Natural killer cell treated with Interleukin-12 subunit alpha and Interleukin-12 subunit beta and Interleukin-15 and Interleukin-18, amount 100 ng/mL, for 72 hours (primary cell): ENCODE results near the gene GRM5. TPM values are rescaled to one million over a fixed set of nuclear protein-coding genes. Genes with fewer than 3 reads are reported as not detected.

Experiments used
- ATAC-seq, 2 donors: fragments of 150-1000 bp; cut with Tn5 transposase in 1 of 2; sonication (Bioruptor Pico), chemical (Tn5 transposase) in 1 of 2; 2 replicates each; pipeline ENCODE4 v1.10.0; 2021
- DNase-seq: peaks from one replicate; pipeline ENCODE4 v3.0.0; 2022; ENCODE audit warnings: low spot score
- H3K27ac Mint-ChIP-seq, 2 donors: 1 replicate in 1 of 2; 2 replicates in 1 of 2; pipeline ENCODE4 v1.8.0; 2022; ENCODE audit warnings: mixed read lengths in 2 of 2, mild to moderate bottlenecking in 1 of 2, moderate library complexity in 1 of 2
- H3K27me3 Mint-ChIP-seq, 2 donors: 1 replicate in 1 of 2; 2 replicates in 1 of 2; pipeline ENCODE4 v1.8.0; 2022; ENCODE audit warnings: mixed read lengths in 2 of 2
- H3K36me3 Mint-ChIP-seq: one replicate; pipeline ENCODE4 v1.8.0; 2022; ENCODE audit warnings: mixed read lengths
- H3K4me1 Mint-ChIP-seq, 2 donors: 1 replicate in 1 of 2; 2 replicates in 1 of 2; pipeline ENCODE4 v1.8.0; 2022; ENCODE audit warnings: low read depth in 2 of 2, mixed read lengths in 2 of 2, mild to moderate bottlenecking in 1 of 2
- H3K4me3 Mint-ChIP-seq: one replicate; pipeline ENCODE4 v1.8.0; 2022; ENCODE audit warnings: mixed read lengths
- H3K9me3 Mint-ChIP-seq: 2 replicates; pipeline ENCODE4 v1.8.0; 2022; ENCODE audit warnings: mixed read lengths
- total RNA-seq, 2 donors: library from RNA; stranded (reverse); gene quantifications; one replicate each; pipeline ENCODE4 v1.2.3, GENCODE V29; 2022

Gene GRM5
- total RNA-seq, 2 donors from 2014 or later: 0.11 TPM; not detected in 1

- H3K27ac Mint-ChIP-seq: no peak overlapping the region
- no peaks in the 10 kb centered on the region for H3K4me1 Mint-ChIP-seq
- no peaks in the 10 kb centered on the region for H3K36me3 Mint-ChIP-seq
- DNase-seq (no peak), ATAC-seq (no peak)
- H3K4me3 Mint-ChIP-seq: no peak overlapping the region
- H3K27me3 Mint-ChIP-seq: peaks cover 18 to 48% of the 10 kb centered on the region in 2 donors
- no peaks in the 10 kb centered on the region for H3K9me3 Mint-ChIP-seq
These were observed 482.5 kb downstream of the GRM5 start for GRCh38 chr11:88583251-88583650.

- Mint-ChIP-seq H3K27me3 (peaks cover 15 to 29% of the 10 kb centered on the region in 2 donors), H3K4me3 (no peak overlapping the region), H3K9me3 (no peaks in the 10 kb centered on the region), H3K36me3 (no peaks in the 10 kb centered on the region), H3K27ac (no peak overlapping the region), H3K4me1 (no peaks in the 10 kb centered on the region)
- no peak for DNase-seq
- no peak for ATAC-seq
These were observed 486.3 kb downstream of the GRM5 start for GRCh38 chr11:88579466-88579865.

- no peak overlapping the region for H3K4me3 Mint-ChIP-seq
- no peaks in the 10 kb centered on the region for H3K9me3 Mint-ChIP-seq
- H3K27me3 Mint-ChIP-seq: peaks cover 13 to 31% of the 10 kb centered on the region in 2 donors
- no peaks in the 10 kb centered on the region for H3K4me1 Mint-ChIP-seq
- DNase-seq (no peak), ATAC-seq (no peak)
- no peak overlapping the region for H3K27ac Mint-ChIP-seq
- no peaks in the 10 kb centered on the region for H3K36me3 Mint-ChIP-seq
These were observed 489.0 kb downstream of the GRM5 start for GRCh38 chr11:88576741-88577140.

- no peak for ATAC-seq
- no peaks in the 10 kb centered on the region for H3K9me3 Mint-ChIP-seq
These were observed 489.9 kb downstream of the GRM5 start for GRCh38 chr11:88575916-88576315.

GRCh38 chr11:88569342-88569741 is 496.4 kb downstream of the GRM5 start:
- ATAC-seq (no peak), DNase-seq (no peak)
- H3K27me3 Mint-ChIP-seq: peaks cover 10 to 36% of the 10 kb centered on the region in 2 donors
- H3K4me3 Mint-ChIP-seq: no peak overlapping the region
- no peaks in the 10 kb centered on the region for H3K36me3 Mint-ChIP-seq
- no peak overlapping the region for H3K27ac Mint-ChIP-seq
- no peaks in the 10 kb centered on the region for H3K4me1 Mint-ChIP-seq
- H3K9me3 Mint-ChIP-seq: no peaks in the 10 kb centered on the region

More at GRCh38 chr11:88575916-88576315, 489.9 kb downstream of the GRM5 start:
- Mint-ChIP-seq H3K4me3 (no peak overlapping the region), H3K4me1 (no peaks in the 10 kb centered on the region), H3K27me3 (peaks cover 15 to 33% of the 10 kb centered on the region in 2 donors), H3K36me3 (no peaks in the 10 kb centered on the region), H3K27ac (no peak overlapping the region)
- no peak for DNase-seq

- no peak overlapping the region for H3K27ac Mint-ChIP-seq
- no peak for DNase-seq
These were observed 510.0 kb downstream of the GRM5 start for GRCh38 chr11:88555829-88556202.

GRCh38 chr11:88555018-88555828 is 510.6 kb downstream of the GRM5 start:
- H3K4me1 Mint-ChIP-seq: no peaks in the 10 kb centered on the region
- no peak overlapping the region for H3K4me3 Mint-ChIP-seq
- H3K9me3 Mint-ChIP-seq: no peaks in the 10 kb centered on the region
- H3K27ac Mint-ChIP-seq: no peak overlapping the region
- ATAC-seq: no peak
- H3K36me3 Mint-ChIP-seq: no peaks in the 10 kb centered on the region
- peaks cover 12 to 15% of the 10 kb centered on the region in 2 donors for H3K27me3 Mint-ChIP-seq
- no peak for DNase-seq

More at GRCh38 chr11:88555829-88556202, 510.0 kb downstream of the GRM5 start:
- no peaks in the 10 kb centered on the region for H3K4me1 Mint-ChIP-seq
- ATAC-seq: no peak
- no peaks in the 10 kb centered on the region for H3K9me3 Mint-ChIP-seq
- H3K4me3 Mint-ChIP-seq: no peak overlapping the region
- H3K36me3 Mint-ChIP-seq: no peaks in the 10 kb centered on the region
- peaks cover 12 to 16% of the 10 kb centered on the region in 2 donors for H3K27me3 Mint-ChIP-seq

GRCh38 chr11:88553204-88553603 is 512.6 kb downstream of the GRM5 start:
- no peak for DNase-seq
- Mint-ChIP-seq H3K27ac (no peak overlapping the region), H3K27me3 (peaks cover 20 to 22% of the 10 kb centered on the region in 2 donors), H3K9me3 (no peaks in the 10 kb centered on the region), H3K4me3 (no peak overlapping the region), H3K4me1 (no peaks in the 10 kb centered on the region), H3K36me3 (no peaks in the 10 kb centered on the region)
- no peak for ATAC-seq

GRCh38 chr11:88552379-88553062 is 513.3 kb downstream of the GRM5 start:
- H3K9me3 Mint-ChIP-seq: no peaks in the 10 kb centered on the region
- H3K4me1 Mint-ChIP-seq: no peaks in the 10 kb centered on the region
- H3K36me3 Mint-ChIP-seq: no peaks in the 10 kb centered on the region
- ATAC-seq (peak; percentile 74 to 75), DNase-seq (peak; percentile 68)
- H3K27me3 Mint-ChIP-seq: peaks cover 13 to 19% of the 10 kb centered on the region in 2 donors
- no peak overlapping the region for H3K4me3 Mint-ChIP-seq
- no peak overlapping the region for H3K27ac Mint-ChIP-seq

- no peak for DNase-seq
- ATAC-seq: no peak
- Mint-ChIP-seq H3K4me1 (peaks cover 14 to 17% of the 10 kb centered on the region in 2 donors), H3K4me3 (no peak overlapping the region), H3K9me3 (no peaks in the 10 kb centered on the region), H3K27ac (peak overlapping the region; percentile 14 to 86), H3K36me3 (no peaks in the 10 kb centered on the region), H3K27me3 (peaks cover 12 to 24% of the 10 kb centered on the region in 2 donors)
These were observed 521.0 kb downstream of the GRM5 start for GRCh38 chr11:88544656-88545280.

- Mint-ChIP-seq H3K36me3 (no peaks in the 10 kb centered on the region), H3K27me3 (peaks cover 10 to 20% of the 10 kb centered on the region in 2 donors), H3K27ac (peak overlapping the region; percentile 14 to 86), H3K4me3 (peak overlapping the region; percentile 4), H3K4me1 (peaks cover 14 to 17% of the 10 kb centered on the region in 2 donors), H3K9me3 (no peaks in the 10 kb centered on the region)
- DNase-seq (peak; percentile 83), ATAC-seq (peak; percentile 97)
These were observed 521.7 kb downstream of the GRM5 start for GRCh38 chr11:88543902-88544655.

- DNase-seq: no peak
- H3K4me3 Mint-ChIP-seq: no peak overlapping the region
- H3K27me3 Mint-ChIP-seq: peaks cover 5% of the 10 kb centered on the region in 2 donors
- peaks cover 21 to 29% of the 10 kb centered on the region in 2 donors for H3K4me1 Mint-ChIP-seq
- H3K36me3 Mint-ChIP-seq: no peaks in the 10 kb centered on the region
- H3K27ac Mint-ChIP-seq: no peak overlapping the region
- no peaks in the 10 kb centered on the region for H3K9me3 Mint-ChIP-seq
- no peak for ATAC-seq
These were observed 524.8 kb downstream of the GRM5 start for GRCh38 chr11:88541006-88541405.

- Mint-ChIP-seq H3K9me3 (no peaks in the 10 kb centered on the region), H3K27me3 (peaks cover 0 to 3% of the 10 kb centered on the region in 2 donors), H3K4me3 (no peak overlapping the region), H3K4me1 (peaks cover 30 to 34% of the 10 kb centered on the region in 2 donors), H3K27ac (peak overlapping the region in 1 of 2 donors; percentile 98), H3K36me3 (no peaks in the 10 kb centered on the region)
- no peak for DNase-seq
- no peak for ATAC-seq
These were observed 527.7 kb downstream of the GRM5 start for GRCh38 chr11:88538098-88538497.
